OCI-LY1 (cell line): ENCODE results near the gene PDZD7.

Experiments used
- EZH2 ChIP-seq: fragments of 200-600 bp; sonication (generic), shearing (Covaris generic); IDR thresholded peaks from 2 replicates; pipeline ENCODE4 v1.8.0; 2017; ENCODE audit warnings: borderline replicate concordance, mixed run types, mild to moderate bottlenecking, antibody characterized with exemption, low read length, moderate library complexity, mixed read lengths
- TF ChIP-seq, protein P1 (sequence below): fragments of 200-600 bp; sonication (generic), shearing (Covaris generic); IDR thresholded peaks from 2 replicates; pipeline ENCODE4 v1.5.1; 2017; ENCODE audit warnings: mild to moderate bottlenecking, antibody characterized with exemption, low read length, moderate library complexity, mixed read lengths

GRCh38 chr10:101018600-101019439, 12.1 kb downstream of the PDZD7 start:
- TF ChIP-seq, protein P1, sequence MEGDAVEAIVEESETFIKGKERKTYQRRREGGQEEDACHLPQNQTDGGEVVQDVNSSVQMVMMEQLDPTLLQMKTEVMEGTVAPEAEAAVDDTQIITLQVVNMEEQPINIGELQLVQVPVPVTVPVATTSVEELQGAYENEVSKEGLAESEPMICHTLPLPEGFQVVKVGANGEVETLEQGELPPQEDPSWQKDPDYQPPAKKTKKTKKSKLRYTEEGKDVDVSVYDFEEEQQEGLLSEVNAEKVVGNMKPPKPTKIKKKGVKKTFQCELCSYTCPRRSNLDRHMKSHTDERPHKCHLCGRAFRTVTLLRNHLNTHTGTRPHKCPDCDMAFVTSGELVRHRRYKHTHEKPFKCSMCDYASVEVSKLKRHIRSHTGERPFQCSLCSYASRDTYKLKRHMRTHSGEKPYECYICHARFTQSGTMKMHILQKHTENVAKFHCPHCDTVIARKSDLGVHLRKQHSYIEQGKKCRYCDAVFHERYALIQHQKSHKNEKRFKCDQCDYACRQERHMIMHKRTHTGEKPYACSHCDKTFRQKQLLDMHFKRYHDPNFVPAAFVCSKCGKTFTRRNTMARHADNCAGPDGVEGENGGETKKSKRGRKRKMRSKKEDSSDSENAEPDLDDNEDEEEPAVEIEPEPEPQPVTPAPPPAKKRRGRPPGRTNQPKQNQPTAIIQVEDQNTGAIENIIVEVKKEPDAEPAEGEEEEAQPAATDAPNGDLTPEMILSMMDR = peak; percentile 46
- no peak for TF ChIP-seq EZH2
